Frontal cortex (tissue), 4 donors: ENCODE results near the gene SLC27A1. TPM values are rescaled to one million over a fixed set of nuclear protein-coding genes. Genes with fewer than 3 reads are reported as not detected.
A peak's percentile ranks its signal among the peaks of the same experiment; 100 is the strongest.
"Not testable (repeated sequence)": the region's sequence is repeated elsewhere in the genome, so short reads cannot be mapped to it uniquely, and the experiment has no call there.

Source experiments
- DNase-seq, 2 donors: peaks; one replicate each; pipeline ENCODE4 v3.0.0; 2012; ENCODE audit warnings: low spot score in 2 of 2
- FAIRE-seq: peaks from 2 replicates; lab custom pipeline; 2012; peaks lifted over from hg19 to GRCh38; lab: Jason Lieb, UNC
- total RNA-seq: library from RNA; depleted of rRNA; stranded (reverse); fragments of >200 nt; gene quantifications from one replicate; pipeline ENCODE4 v1.2.3, GENCODE V29; 2014
- donor health status: control.
- donor health status: control.
- donor health status: control.

The SLC27A1 gene
- total RNA-seq, 1 donor from 2014 or later = 10.2 TPM

- no peak for FAIRE-seq
- no peak for DNase-seq
These were observed 14.8 kb upstream of the SLC27A1 start for GRCh38 chr19:17455308-17456123.

- DNase-seq (no peak), FAIRE-seq (no peak)
These were observed 14.2 kb upstream of the SLC27A1 start for GRCh38 chr19:17456127-17456526.

- no peak for DNase-seq
- FAIRE-seq = no peak
These were observed 12.7 kb upstream of the SLC27A1 start for GRCh38 chr19:17457616-17458015.

DNA sequence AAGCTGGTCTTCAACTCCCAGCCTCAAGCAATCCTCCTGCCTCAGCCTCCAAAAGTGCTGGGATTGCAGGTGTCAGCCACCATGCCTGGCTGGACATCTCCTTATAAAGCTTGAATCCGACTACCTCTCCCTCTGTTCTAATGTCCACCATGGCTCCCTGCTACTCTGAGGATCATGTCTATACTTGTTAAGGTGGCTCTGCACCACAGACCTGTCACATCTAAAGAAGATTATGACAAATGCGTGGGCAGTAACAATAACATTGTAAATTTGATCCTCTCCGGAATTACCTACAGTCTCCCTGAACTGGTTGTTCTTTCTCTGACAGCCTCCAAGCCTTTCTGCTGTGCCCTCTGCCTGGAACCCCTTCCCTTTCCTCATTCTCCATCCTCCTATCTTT, 11.4 kb upstream of the SLC27A1 start:
- FAIRE-seq = no peak
- no peak for DNase-seq

DNA sequence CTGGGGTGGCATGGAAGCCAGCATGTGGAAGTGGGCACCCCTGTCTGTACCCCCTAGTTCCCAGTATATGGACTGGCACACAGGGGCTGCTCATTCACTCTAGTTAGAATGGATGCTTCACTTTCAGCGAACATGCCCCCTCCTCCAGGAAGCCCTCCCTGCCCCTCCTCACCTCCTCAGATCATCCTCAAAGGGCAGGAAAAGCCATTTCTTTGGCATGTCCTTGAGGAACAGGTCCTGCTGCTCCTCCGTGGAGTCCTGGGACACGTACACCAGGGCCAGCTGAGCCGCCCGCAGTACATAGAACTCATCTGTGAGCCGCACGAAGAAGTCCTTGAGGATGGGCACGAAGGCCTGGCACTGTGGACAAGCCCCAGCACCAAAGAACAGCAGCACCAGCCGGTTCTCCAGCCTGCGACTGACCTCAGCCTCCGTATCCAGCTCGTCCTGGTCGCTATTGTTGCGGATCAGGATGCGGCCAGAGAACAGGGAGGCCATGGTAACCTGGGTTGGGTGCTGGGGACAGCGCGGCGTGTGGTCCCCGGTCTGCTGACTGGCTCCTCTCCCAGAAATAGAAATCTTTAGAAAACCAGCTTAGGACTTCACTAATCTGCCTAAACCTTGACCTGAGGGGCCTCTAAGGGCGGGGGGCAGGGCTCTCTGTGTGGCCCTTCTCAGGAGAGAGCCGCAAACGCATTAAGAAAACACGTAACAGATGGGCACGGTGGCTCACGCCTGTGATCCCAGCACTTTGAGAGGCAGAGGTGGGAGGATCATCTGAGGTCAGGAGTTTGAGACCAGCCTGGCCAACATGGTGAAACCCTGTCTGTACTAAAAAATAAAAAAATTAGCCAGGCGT, 9.7 kb upstream of the SLC27A1 start, which contains the start of gene NXNL1:
Gene NXNL1 (minus strand): TSS at position 555 of the 859 bp plus-strand sequence. CDS start 57 bp downstream, at position 498.
- DNase-seq (no peak), FAIRE-seq (no peak)

- DNase-seq (no peak), FAIRE-seq (peak; percentile 63)
These were observed 3.9 kb upstream of the SLC27A1 start for GRCh38 chr19:17466487-17466850.

DNA sequence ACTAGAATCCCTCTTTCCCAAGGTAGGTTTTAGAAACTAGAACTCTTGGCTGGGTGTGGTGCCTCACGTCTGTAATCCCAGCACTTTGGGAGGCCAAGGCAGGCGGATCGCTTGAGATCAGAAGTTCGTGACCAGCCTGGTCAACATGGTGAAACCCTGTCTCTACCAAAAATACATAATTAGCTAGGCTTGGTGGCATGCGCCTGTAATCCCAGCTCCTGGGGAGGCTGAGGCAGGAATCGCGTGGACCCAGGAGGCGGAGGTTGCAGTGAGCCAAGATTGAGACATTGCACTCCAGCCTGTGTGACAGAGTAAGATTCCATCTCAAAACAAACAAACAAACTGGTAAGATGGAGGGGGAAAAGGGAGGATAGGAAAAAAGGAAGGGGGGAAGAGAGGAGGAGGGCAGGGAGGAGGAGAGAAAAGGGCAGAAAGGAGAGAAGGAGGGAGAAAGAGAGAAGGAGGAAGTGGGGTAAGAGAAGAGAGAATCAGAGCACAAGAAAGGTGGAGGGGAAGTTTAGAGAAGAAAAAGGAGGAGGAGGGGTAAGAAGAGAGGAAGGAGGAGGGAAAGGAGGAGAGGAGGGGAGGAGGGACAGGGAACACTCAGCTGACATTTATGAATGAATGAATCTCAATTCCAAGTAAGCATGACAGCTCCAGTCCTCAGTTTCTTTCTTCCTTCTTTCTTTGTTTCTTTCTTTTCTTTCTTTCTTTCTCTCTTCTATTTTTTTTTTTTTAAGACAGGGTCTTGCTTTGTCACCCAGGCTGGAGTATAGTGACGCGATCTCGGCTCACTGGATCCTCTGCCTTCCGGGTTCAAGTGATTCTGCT, 2.6 kb upstream of the SLC27A1 start:
- DNase-seq = no peak

GRCh38 chr19:17468302-17469091, 1.8 kb upstream of the SLC27A1 start:
- FAIRE-seq (no peak), DNase-seq (no peak)

More for the DNA sequence above, 2.6 kb upstream of the SLC27A1 start:
- no peak for FAIRE-seq

- DNase-seq = no peak
- no peak for FAIRE-seq
These were observed 1.2 kb upstream of the SLC27A1 start for GRCh38 chr19:17469092-17469480.

DNA sequence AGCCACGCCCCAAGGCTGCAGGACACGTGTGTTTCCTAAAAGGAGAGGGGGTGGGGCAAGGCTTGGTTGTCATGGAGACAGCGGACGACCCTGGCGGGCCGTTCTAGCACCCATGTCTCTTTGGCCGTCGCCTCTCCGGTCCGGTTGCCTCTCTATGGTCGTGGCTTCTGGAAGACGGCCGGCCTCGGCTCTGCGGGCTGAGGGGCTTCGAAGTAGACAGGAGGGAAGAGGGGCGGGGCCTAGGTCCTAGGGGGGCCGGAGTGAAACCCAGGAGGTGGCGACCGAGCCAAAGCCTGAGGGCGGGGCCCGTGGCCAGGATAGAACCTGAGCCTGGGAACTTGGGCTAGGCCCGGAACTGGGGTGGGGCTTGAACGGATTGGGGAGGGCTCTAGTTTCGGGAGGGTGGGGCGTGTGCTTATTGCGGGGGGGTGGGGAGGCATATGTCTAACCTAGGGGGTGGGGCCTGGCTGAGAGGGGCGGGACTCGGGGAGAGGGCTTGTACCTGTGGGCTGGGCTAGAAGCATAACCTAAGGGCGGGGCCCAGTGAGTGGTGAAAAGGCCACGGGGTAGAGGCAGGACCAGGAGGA, 750 bp upstream of the SLC27A1 start:
- no peak for FAIRE-seq
- DNase-seq = peak; percentile 68 to 70

DNA sequence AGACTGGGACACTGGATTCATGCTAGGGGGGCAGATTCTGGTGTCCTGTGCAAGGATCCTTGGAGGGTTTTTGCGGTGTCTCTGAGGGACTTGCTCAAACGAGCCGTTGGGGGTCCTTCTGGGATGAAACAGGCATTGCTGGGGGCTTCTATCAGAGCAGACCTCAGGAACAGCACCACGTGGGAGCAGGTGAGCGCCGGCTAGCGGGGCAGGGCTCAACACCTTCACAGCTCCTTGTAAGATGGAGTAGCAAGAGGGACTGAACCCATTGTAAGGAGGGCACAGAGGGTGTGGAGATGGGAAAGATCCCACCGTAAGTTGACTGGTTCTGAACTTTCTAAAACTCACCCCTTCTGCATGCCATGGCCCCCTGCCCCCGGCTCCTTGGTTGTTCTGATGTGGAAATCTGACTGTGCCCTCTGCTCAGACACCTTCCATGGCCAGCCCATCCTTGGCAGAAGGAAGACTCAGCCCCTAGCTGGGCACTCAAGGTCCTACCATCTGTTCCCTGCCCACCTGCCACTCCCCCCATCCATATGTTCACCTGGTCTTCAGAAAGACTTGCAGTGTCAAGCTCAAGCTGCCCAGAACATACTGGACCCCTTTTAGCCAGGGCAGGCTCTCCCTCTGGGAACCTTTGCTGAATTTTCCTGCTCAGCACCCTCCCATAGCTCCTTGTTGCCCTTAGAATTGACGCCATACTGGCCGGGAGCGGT, 1.2 kb downstream of the SLC27A1 start:
- DNase-seq = no peak
- FAIRE-seq = no peak

DNA sequence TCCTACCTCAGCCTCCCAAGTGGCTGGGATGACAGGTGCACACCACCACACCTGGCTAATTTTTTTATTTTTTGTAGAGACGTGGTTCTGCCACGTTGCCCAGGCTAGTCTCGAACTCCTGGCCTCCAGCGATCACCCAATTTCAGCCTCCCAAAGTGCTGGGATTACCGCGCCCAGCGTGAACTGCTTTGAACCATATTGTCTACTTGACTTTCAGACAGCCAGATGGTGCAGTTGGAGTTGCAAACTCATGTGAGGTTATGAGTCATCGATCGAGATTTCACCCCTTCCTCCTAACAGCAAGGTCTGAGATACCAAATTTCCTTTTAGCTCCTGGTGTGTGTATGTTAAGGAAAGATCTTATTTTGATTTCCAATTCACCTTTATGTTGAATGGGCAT, 2.7 kb downstream of the SLC27A1 start:
- FAIRE-seq (no peak), DNase-seq (no peak)

DNA sequence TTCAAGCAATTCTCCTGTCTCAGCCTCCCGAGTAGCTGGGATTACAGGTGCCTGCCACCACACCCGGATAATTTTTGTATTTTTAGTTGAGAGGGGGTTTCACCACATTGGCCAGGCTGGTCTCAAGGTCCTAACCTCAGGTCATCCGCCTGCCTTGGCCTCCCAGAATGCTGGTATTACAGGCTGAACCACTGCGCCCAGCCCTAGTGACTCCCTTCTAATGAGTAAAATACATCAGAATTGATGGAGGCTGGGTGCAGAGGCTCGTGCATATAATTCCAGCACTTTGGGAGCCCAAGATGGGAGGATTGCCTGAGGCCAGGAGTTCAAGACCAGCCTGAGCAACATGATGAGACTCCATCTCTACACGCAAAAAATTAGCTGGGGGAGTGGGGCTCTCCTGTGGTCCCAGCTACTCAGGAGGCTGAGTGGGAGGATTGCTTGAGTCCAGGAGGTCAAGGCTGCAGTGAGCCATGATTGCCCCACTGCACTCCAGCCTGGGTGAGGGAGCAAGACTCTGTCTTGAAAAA, 4.8 kb downstream of the SLC27A1 start:
- not testable (repeated sequence) for DNase-seq, FAIRE-seq

DNA sequence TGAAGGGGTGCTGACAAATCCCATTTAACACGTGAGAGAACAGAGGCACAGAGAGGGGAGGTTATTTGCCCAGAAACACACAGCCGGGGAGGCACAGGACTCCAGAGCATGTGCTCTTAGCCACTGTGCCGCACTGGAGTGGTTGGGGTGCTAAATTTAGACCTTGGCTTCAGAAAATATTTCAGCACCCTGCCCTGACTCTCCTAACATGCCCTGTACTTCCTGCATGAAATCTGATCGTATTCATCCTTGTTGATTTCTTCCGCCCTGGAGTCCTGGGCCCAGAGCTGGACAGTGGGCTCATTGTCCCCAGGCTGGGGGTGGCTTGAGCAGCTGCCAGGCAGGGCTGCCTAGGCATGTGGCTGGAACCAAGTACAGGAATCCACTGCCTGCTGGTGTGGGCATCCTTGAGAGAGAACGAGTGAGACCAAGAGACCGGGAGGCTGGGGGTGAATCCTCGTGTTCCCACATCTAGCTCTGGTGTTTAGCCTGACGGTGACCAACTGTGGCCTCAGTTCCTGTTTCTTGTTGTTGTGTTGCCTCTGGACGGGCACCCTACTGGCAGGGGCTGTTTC, 5.3 kb downstream of the SLC27A1 start:
- peak; percentile 69 for FAIRE-seq
- peak in 1 of 2 donors; percentile 75 for DNase-seq

GRCh38 chr19:17479325-17479791, 9.0 kb downstream of the SLC27A1 start:
- no peak for DNase-seq
- no peak for FAIRE-seq

DNA sequence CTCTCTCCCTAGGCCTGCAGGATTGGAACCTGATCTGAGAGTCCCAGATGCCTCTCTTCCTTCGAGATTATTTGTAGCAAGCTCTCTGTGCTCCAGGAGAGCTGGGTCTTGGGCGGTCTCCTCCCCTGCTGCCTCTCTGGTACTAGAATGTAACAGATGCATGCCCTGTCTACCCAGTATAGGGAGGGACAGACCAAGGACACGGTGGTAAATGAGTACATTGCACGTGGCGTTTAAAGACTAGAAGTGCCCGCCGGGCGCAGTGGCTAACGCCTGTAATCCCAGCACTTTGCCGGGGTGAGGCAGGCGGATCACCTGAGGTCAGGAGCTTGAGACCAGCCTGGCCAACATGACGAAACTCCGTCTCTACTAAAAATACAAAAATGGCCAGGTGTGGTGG, 11.7 kb downstream of the SLC27A1 start:
- DNase-seq (no peak), FAIRE-seq (no peak)

- no peak for FAIRE-seq
These were observed 12.7 kb downstream of the SLC27A1 start for GRCh38 chr19:17482877-17483604.

More at GRCh38 chr19:17482877-17483604, 12.7 kb downstream of the SLC27A1 start:
- no peak for DNase-seq
